Measurements from ENCODE around the gene BIN1. TPM values are rescaled to one million over a fixed set of nuclear protein-coding genes. Genes with fewer than 3 reads are reported as not detected.

Gene BIN1
- total RNA-seq, 2 donors from 2014 or later: 41.7 to 45.9 TPM

- peaks cover 12% of the 10 kb centered on the region for H3K4me1 ChIP-seq (ENCODE audit: control insufficient read depth, insufficient read depth, low read length)
- Mint-ChIP-seq H3K4me1 (peaks cover 26% of the 10 kb centered on the region), H3K4me3 (no peak overlapping the region), H3K36me3 (ENCODE audit: low read depth) (no peaks in the 10 kb centered on the region), H3K9me3 (no peaks in the 10 kb centered on the region), H3K27ac (no peak overlapping the region), H3K27me3 (ENCODE audit: insufficient read depth) (peaks cover 3% of the 10 kb centered on the region)
- H3K27ac ChIP-seq (ENCODE audit: low read depth, low read length): no peak overlapping the region
- H3K27me3 ChIP-seq (ENCODE audit: control insufficient read depth, insufficient read depth, low read length, poor library complexity, severe bottlenecking): no peaks in the 10 kb centered on the region
- no peak for DNase-seq
- no peaks in the 10 kb centered on the region for H3K36me3 ChIP-seq (ENCODE audit: control insufficient read depth, insufficient read depth, low read length)
- no peak for TF ChIP-seq CTCF (conservative IDR thresholded peaks at IDR 0.05)
- WGBS, 2 experiments (ENCODE audit: insufficient coverage in 1 of 2, insufficient read length in 1 of 2): 94 to 96% methylated on average over 4 to 10 of the region's 10 CpGs
- no peak overlapping the region for H3K4me3 ChIP-seq (ENCODE audit: low read length)
- no peaks in the 10 kb centered on the region for H3K9me3 ChIP-seq (ENCODE audit: control insufficient read depth, low read length)
- no peak overlapping the region for H3K9ac ChIP-seq (ENCODE audit: extremely low read depth, low read length, poor library complexity, severe bottlenecking)
Observed at GRCh38 chr2:127022817-127023216, 84.1 kb downstream of the BIN1 start.

DNA sequence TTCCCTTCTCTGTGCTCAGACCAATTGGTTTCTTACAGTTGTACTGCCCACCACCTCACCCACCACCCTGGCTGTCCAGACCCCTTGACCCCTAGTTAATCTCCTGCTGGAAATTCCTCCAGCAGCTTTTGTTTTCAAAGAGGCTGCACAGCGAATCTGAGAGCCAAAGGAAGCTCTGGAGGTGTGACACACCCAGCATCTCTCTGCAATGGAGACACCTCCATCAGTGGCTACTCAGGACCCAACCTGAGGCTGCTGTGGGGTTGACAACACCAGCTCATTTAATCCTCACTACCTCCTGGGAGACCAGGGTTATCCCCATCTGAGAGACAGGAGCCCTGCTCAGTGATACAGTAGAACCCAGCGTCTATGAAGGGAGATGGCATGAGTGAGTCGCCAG lies 86.4 kb downstream of the BIN1 start:
- H3K27ac ChIP-seq (ENCODE audit: low read depth, low read length): no peak overlapping the region
- peaks cover 12% of the 10 kb centered on the region for H3K4me1 ChIP-seq (ENCODE audit: control insufficient read depth, insufficient read depth, low read length)
- no peak overlapping the region for H3K9ac ChIP-seq (ENCODE audit: extremely low read depth, low read length, poor library complexity, severe bottlenecking)
- H3K4me1 Mint-ChIP-seq: peaks cover 28% of the 10 kb centered on the region
- DNase-seq: no peak
- H3K36me3 Mint-ChIP-seq (ENCODE audit: low read depth): no peaks in the 10 kb centered on the region
- H3K27me3 ChIP-seq (ENCODE audit: control insufficient read depth, insufficient read depth, low read length, poor library complexity, severe bottlenecking): no peaks in the 10 kb centered on the region
- 90% methylated on average over 2 to 3 of the region's 3 CpGs for WGBS, 2 experiments (ENCODE audit: insufficient coverage in 1 of 2, insufficient read length in 1 of 2)
- TF ChIP-seq CTCF (conservative IDR thresholded peaks at IDR 0.05): no peak
- no peak overlapping the region for H3K4me3 Mint-ChIP-seq
- H3K9me3 Mint-ChIP-seq: no peaks in the 10 kb centered on the region
- H3K36me3 ChIP-seq (ENCODE audit: control insufficient read depth, insufficient read depth, low read length): no peaks in the 10 kb centered on the region
- no peak overlapping the region for H3K4me3 ChIP-seq (ENCODE audit: low read length)
- no peak overlapping the region for H3K27ac Mint-ChIP-seq
- H3K9me3 ChIP-seq (ENCODE audit: control insufficient read depth, low read length): no peaks in the 10 kb centered on the region
- H3K27me3 Mint-ChIP-seq (ENCODE audit: insufficient read depth): peaks cover 5% of the 10 kb centered on the region

GRCh38 chr2:127017548-127017947 lies 89.4 kb downstream of the BIN1 start:
- TF ChIP-seq CTCF (conservative IDR thresholded peaks at IDR 0.05): no peak
- no peaks in the 10 kb centered on the region for H3K9me3 ChIP-seq (ENCODE audit: control insufficient read depth, low read length)
- no peak for DNase-seq
- no peak overlapping the region for H3K27ac ChIP-seq (ENCODE audit: low read depth, low read length)
- H3K36me3 Mint-ChIP-seq (ENCODE audit: low read depth): no peaks in the 10 kb centered on the region
- H3K9me3 Mint-ChIP-seq: no peaks in the 10 kb centered on the region
- no peak overlapping the region for H3K4me3 ChIP-seq (ENCODE audit: low read length)
- peaks cover 30% of the 10 kb centered on the region for H3K4me1 ChIP-seq (ENCODE audit: control insufficient read depth, insufficient read depth, low read length)
- peaks cover 5% of the 10 kb centered on the region for H3K27me3 Mint-ChIP-seq (ENCODE audit: insufficient read depth)
- H3K4me1 Mint-ChIP-seq: peaks cover 50% of the 10 kb centered on the region
- no peaks in the 10 kb centered on the region for H3K36me3 ChIP-seq (ENCODE audit: control insufficient read depth, insufficient read depth, low read length)
- H3K27me3 ChIP-seq (ENCODE audit: control insufficient read depth, insufficient read depth, low read length, poor library complexity, severe bottlenecking): no peaks in the 10 kb centered on the region
- no peak overlapping the region for H3K27ac Mint-ChIP-seq
- H3K4me3 Mint-ChIP-seq: no peak overlapping the region
- no peak overlapping the region for H3K9ac ChIP-seq (ENCODE audit: extremely low read depth, low read length, poor library complexity, severe bottlenecking)
- WGBS, 2 experiments (ENCODE audit: insufficient coverage in 1 of 2, insufficient read length in 1 of 2): 93 to 94% methylated on average over 5 of the region's 5 CpGs

All from endodermal cell (in vitro differentiated cells).